T47D (cell line): ENCODE data around the gene AFAP1L2.

Experiments
- DNase-seq, 2 experiments: peaks; one replicate each; pipeline versions ENCODE4 v3.0.0 to v3.0.0-alpha.2; 2011 to 2012; ENCODE audit warnings: low read depth in 1 of 2, low spot score in 1 of 2
- JUND ChIP-seq: IDR thresholded peaks from 2 replicates; pipeline ENCODE4 v1.6.1; 2012; ENCODE audit warnings: low read depth
- in situ Hi-C: cut with HindIII; loops from 2 replicates; pipeline ENCODE4 v1.10.0; 2016; ENCODE audit warnings: low sequenced_read_pairs, low pct_unique_long_range_greater_than_20kb

The AFAP1L2 gene

DNA sequence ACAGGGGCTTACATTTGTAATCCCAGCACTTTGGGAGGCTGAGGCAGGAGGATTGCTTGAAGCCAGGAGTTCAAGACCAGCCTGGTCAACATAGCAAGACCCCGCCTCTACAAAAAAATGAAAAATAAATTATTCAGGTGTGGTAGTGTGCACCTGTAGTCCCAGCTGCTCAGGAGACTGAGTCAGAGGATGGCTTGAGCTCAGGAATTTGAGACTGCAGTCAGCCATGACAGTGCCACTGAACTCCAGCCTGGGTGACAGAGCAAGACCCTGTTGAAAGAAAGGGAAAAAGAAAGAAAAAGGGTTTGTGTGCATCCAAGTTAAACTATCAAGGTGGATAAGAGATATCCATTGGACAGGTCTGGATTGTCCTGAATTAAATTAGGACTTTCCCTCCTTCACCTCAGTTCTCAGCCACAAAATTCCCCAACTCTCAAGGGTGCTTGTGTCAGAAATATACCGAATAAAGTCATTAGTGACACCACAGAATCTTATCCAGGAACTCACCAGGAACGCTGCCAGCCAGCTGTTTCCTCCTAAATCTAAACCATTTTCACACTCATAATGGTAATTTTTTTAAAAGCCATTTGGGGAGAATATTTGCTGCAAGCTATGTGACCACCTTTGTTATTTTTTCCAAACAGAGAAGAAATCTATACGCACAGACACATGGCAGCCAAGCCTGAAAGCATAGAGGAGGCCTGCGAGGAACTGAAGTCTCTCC lies 12.0 kb downstream of the AFAP1L2 start:
- TF ChIP-seq JUND: no peak
- DNase-seq: no peak
- in situ Hi-C loops: no loop called here

DNA sequence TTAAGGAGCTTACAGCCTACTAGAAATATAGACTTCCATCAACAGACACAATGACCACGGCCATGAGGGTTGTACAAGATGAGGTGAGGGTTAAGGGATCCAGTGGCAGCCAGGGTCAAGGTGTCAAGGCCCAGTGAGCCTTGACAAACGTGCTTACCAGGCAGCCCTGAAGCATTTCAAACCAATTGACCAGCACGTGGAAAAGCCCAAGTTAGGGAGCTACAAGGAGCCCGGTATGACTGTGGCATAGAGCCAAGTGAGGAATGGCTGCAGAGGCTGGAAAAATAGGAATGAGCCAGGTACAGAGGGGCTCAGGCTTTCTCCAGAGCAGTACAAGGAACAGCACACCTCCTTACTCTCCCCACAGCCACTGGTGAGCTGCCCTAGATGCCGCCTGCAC lies 12.7 kb downstream of the AFAP1L2 start:
- in situ Hi-C loops: no loop called here
- DNase-seq: no peak
- TF ChIP-seq JUND: no peak

DNA sequence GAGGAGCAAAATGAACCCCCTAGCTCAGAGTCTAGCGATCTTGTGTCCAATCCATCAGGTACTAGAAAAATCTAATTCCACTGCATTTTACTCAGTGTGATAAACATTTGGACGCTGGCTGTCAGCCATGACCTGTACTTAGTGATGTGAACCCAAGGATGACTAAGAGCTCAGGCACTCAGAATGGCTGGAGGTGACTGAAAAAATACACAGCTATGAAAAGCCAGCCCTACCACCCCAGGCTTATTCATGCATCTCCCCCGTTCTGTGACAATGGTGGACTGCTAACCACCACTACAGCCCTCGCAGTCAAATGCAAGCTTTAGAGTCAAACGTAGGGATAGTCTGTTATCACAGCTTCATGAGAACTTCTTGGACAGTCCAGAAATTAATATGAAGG lies 14.9 kb downstream of the AFAP1L2 start:
- no peak for TF ChIP-seq JUND
- DNase-seq: no peak

DNA sequence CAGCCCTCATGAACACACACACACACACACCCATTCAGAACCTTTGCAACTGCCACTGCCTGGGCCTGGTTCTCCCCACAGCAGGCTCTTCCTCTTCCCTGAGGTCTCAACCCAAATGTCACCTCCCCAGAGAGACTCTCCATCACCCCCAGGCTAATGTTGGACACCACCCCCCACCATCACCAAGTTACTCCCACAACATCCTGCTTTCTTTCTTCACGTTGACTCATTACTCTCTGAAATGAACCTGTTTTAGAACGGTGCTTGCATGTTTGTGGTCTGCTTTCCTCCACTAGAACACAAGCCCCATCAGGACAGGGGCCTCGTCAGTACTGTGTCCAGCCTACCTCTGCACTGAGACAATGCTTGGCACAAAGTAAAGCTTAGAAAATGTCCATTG lies 16.0 kb downstream of the AFAP1L2 start:
- no peak for DNase-seq
- in situ Hi-C loops: no loop called here
- no peak for TF ChIP-seq JUND

More for the DNA sequence above, 14.9 kb downstream of the AFAP1L2 start:
- in situ Hi-C loops: no loop called here

DNA sequence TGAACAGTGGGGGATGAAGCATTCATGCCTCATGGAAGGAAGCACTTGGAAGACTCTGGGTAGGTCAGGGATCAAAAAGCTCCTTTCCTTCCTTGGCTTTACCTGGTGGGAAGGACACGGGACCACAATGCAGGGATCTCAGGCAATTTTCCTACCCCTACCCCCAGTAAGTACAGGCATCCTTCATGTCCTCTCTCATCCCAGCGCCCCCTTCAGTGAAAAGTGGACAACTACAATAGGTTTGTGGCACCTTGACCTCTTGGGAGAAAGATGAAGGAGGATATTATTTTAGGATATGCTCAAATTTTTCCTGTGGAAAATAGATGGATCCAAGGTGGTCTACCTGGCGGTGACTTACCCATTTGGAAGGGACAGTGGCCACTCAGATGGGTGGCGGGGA lies 16.5 kb downstream of the AFAP1L2 start:
- no peak for DNase-seq
- no peak for TF ChIP-seq JUND
- in situ Hi-C loops: no loop called here

DNA sequence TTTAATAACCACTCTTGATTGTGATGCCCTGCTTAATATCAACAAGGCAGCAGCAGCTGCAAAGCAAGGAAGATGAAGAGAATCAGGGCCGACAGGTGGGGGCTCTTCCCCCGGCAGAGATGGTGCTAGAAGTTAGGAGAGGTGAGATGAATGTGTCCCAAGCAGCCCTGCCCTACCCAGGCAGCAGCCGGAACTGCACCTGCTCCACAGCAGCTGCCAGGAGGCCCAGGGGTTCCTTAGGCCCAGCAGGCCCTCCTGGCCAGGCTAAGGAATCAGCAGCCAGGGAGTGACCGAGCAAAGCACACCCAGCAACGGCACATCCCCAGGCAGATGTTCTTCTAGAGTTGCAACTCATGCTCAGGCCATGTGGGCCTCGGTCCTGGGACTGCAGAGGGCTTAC lies 17.9 kb downstream of the AFAP1L2 start:
- in situ Hi-C loops: no loop called here
- no peak for TF ChIP-seq JUND
- DNase-seq: no peak

DNA sequence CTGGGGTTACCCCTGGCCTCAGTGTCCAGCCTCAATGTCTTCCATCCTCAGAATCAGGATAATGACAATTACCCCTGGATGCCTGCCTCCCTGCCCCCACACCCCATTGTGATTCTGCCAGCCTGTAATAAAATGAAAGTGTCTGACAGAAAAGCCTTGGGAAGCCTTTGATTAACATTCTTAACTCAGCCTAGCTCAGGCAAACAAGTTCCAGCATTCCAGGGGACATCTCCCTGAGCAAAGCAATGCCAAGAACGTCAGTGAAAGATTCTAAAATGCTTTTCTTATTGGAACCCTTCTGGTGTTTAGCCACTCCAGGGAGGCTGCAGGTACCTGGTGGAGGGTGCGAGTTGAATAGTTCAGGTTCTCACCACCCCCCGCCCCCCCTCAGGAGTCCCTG lies 18.7 kb downstream of the AFAP1L2 start:
- in situ Hi-C loops: no loop called here
- no peak for DNase-seq
- no peak for TF ChIP-seq JUND

DNA sequence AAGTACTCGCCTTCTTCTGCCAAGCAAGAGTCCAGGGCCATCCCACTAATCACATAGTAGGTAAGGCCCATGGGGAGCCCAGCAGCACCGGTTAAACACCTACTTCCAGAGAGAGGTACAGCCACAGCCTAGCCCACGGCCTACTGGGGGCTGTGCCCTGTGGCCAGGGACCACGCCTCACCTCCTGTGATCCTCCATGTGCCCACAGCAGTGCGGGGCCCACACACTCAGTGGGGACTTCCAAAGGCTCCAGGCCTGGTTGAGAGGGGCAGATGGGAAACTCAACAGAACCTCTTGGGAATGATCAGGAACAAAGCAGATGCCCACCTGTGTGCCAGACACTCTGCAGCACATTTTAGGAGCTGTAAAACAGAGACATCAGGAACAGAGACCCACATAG lies 19.7 kb downstream of the AFAP1L2 start:
- in situ Hi-C loops: no loop called here
- TF ChIP-seq JUND: no peak
- no peak for DNase-seq

DNA sequence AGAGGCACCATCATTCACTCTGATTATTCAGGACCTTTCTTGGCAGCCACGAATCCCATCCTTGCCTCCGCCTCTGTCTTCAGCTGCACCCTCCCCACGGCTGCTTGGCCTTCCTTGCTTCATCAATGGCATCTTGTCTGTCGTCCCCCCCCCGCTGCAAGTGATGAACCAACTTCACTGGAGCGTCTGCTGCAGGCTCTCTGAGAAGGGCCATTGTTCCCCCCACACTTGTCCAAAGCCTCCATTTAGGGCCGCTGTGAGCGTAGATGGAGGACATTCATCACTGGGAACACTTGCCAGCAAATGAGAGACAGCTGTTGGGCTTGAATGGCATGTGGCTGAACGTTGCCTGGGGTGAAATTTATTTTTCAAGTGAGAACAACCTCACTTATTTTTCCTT lies 20.1 kb downstream of the AFAP1L2 start:
- TF ChIP-seq JUND: no peak
- in situ Hi-C loops: no loop called here
- no peak for DNase-seq

DNA sequence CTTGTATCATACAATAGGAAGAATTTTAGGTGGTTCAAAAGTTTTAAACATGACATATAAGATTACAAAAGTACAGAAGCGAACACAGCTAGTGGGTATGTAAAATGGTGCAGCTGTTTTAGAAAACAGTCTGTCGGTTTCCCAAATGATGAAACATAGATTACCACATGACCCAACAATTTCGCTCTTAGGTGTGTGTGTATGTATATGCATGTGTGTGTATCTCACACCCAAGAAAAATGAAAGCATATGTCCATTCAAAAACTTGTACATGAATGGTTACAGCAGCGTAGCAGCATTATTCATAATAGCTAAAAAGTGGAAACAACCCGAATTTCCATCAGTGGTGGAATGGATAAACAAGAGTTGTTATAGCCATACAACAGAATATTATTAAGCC lies 23.5 kb downstream of the AFAP1L2 start:
- in situ Hi-C loops: no loop called here
- DNase-seq: no peak
- no peak for TF ChIP-seq JUND

DNA sequence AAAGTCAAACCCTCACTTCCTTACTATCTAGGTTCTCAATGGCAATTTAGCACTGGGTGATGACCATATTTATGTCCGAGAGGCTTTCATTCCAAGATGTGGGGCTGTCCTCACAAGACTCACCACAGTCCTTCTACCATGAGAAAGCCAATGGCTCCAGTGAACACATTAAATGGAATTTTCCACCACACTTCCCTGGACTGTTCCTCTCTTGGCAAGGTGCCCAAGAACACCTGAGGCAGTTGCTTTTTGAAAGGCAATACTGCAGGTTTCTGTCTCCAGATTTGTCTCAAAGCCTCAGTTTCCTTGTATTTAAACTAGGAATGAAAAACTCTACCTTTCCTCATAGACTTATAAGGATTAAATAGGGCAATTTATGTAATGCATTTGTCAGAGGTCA lies 24.2 kb downstream of the AFAP1L2 start:
- peak in 1 of 2 experiments; percentile 41 for DNase-seq
- in situ Hi-C loops: no loop called here
- TF ChIP-seq JUND: no peak

DNA sequence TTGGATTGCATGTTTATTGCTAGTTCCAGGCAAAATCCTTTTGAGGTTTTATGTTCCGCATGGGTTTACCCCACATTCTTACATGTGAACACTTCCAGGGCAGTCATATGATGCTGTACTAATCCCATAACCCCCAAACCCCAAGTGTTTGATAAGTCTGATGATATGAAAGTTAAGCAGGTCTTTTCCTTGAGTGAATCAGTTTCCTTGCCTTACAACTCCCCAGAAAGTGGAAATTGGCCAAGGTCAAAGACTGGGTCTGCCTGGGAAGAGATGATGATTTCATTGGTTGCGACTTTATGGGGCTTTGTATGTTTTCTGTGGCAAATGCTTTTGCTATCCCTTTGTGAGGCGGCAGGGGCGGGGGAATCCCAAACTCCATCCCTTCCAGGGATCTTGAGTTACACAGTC lies 24.7 kb downstream of the AFAP1L2 start:
- no peak for DNase-seq
- in situ Hi-C loops: no loop called here
- no peak for TF ChIP-seq JUND

DNA sequence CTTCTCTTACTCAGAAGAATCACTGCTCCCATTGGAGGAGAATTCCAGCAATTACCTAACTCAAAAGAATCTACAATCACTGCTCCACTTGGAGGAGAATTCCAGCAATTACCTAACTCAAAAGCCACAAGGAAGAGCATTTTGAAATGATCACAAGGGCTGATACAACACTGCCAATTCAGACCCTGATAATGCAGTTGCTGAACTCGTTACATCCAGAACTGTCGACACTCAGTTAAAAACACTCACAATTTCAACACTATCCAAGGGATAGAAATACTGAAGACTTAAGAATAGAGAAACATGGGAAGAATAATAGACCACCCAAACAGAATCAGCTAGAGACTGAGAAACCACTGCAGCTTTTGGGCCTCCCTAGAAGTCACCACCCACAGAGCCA lies 27.8 kb downstream of the AFAP1L2 start:
- in situ Hi-C loops: no loop called here
- DNase-seq: no peak
- TF ChIP-seq JUND: no peak

DNA sequence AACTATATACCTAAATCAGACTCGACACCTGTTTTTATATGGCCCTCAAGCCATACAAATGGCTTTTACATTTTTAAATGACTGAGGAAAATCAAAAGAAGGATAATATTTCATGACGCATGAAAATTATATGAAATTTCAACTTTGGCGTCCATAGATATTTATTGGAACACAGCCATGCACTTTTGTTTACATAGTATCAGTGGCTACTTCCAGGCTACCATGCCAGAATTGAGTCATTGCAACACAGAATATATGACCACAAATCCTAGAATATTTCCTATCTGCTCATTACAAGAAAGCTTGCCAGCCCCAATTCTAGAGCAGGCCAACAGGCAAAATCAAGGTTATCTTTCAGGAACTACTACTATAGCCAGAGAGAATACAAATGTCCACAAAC lies 29.3 kb downstream of the AFAP1L2 start:
- no peak for TF ChIP-seq JUND

More for the DNA sequence above, 29.3 kb downstream of the AFAP1L2 start:
- DNase-seq: no peak
- in situ Hi-C loops: no loop called here
